AG09319 (cell line): ENCODE measurements around the gene COL4A2.

Experiments
- DNase-seq: peaks from one replicate; pipeline ENCODE4 v3.0.0-alpha.2; 2010; ENCODE audit warnings: low read depth; ENCODE audit errors: extremely low read depth
- CTCF ChIP-seq: IDR thresholded peaks from 2 replicates; pipeline ENCODE4 v1.5.1; 2011; ENCODE audit warnings: low read depth, mild to moderate bottlenecking, inconsistent platforms, low read length, moderate library complexity

The COL4A2 gene

GRCh38 chr13:110505594-110505993, 198.5 kb downstream of the COL4A2 start:
- DNase-seq: no peak
- no peak for TF ChIP-seq CTCF

GRCh38 chr13:110506396-110506795, 199.3 kb downstream of the COL4A2 start:
- TF ChIP-seq CTCF: no peak
- DNase-seq: no peak

- no peak for TF ChIP-seq CTCF
- no peak for DNase-seq
These were observed 199.9 kb downstream of the COL4A2 start for GRCh38 chr13:110506859-110507566.

- TF ChIP-seq CTCF: no peak
- no peak for DNase-seq
These were observed 200.7 kb downstream of the COL4A2 start for GRCh38 chr13:110507678-110508381.

- no peak for DNase-seq
- no peak for TF ChIP-seq CTCF
These were observed 202.4 kb downstream of the COL4A2 start for GRCh38 chr13:110509478-110509926.

GRCh38 chr13:110509971-110510786, 203.1 kb downstream of the COL4A2 start:
- TF ChIP-seq CTCF: no peak
- DNase-seq: no peak
